GM12878 (cell line): Measurements from ENCODE around the gene MAGEA9. TPM values are rescaled to one million over a fixed set of nuclear protein-coding genes. Genes with fewer than 3 reads are reported as not detected.
A peak's percentile ranks its signal among the peaks of the same experiment; 100 is the strongest.

Experiments used
- ATF7 ChIP-seq: fragments of 450-650 bp; IDR thresholded peaks from 2 replicates; pipeline ENCODE4 v1.6.1; 2016; ENCODE audit warnings: low read depth, mild to moderate bottlenecking
- CREB1 ChIP-seq: IDR thresholded peaks from 2 replicates; pipeline ENCODE4 v1.6.1; 2012; ENCODE audit warnings: low read depth, mild to moderate bottlenecking, inconsistent platforms
- EZH2 ChIP-seq: IDR thresholded peaks from 2 replicates; pipeline ENCODE4 v1.6.1; 2012; ENCODE audit warnings: low read depth, mild to moderate bottlenecking, control low read depth, inconsistent platforms, low read length, borderline replicate concordance; ENCODE audit not compliant: control insufficient read depth
- HDAC6 ChIP-seq: fragments of 200-600 bp; sonication (generic); IDR thresholded peaks from one replicate; pipeline ENCODE4 v1.8.0; 2017; ENCODE audit warnings: antibody characterized with exemption; ENCODE audit not compliant: unreplicated experiment
- HDGF ChIP-seq: fragments of 450-650 bp; IDR thresholded peaks from 2 replicates; pipeline ENCODE4 v1.6.1; 2016; ENCODE audit warnings: antibody characterized with exemption
- IKZF1 ChIP-seq: fragments of 450-650 bp; conservative IDR thresholded peaks from 2 replicates; pipeline ENCODE4 v1.6.1; 2017; ENCODE audit warnings: antibody characterized with exemption, mild to moderate bottlenecking
- MEF2A ChIP-seq: IDR thresholded peaks from 2 replicates; pipeline ENCODE4 v1.6.1; 2011; ENCODE audit warnings: low read depth, mild to moderate bottlenecking, low read length, moderate library complexity; ENCODE audit not compliant: insufficient read depth
- MTA2 ChIP-seq: fragments of 450-650 bp; IDR thresholded peaks from 2 replicates; pipeline ENCODE4 v1.6.1; 2016; ENCODE audit warnings: low read depth, mild to moderate bottlenecking, moderate library complexity
- MYC ChIP-seq: IDR thresholded peaks from 2 replicates; pipeline ENCODE4 v1.6.1; 2011; ENCODE audit warnings: mild to moderate bottlenecking, low read length, moderate library complexity, inconsistent platforms; ENCODE audit not compliant: insufficient read depth, insufficient replicate concordance, insufficient read length, severe bottlenecking
- NFIC ChIP-seq: IDR thresholded peaks from 2 replicates; pipeline ENCODE4 v1.6.1; 2012; ENCODE audit warnings: low read depth, mild to moderate bottlenecking, inconsistent platforms, low read length, moderate library complexity
- NFYB ChIP-seq: IDR thresholded peaks from 2 replicates; pipeline ENCODE4 v1.6.1; 2011; ENCODE audit warnings: low read depth, mild to moderate bottlenecking, low read length, improper control_type of control experiment, moderate library complexity; ENCODE audit not compliant: insufficient read depth
- NR2C1 ChIP-seq: fragments of 450-650 bp; IDR thresholded peaks from 2 replicates; pipeline ENCODE4 v1.6.1; 2017; ENCODE audit warnings: antibody characterized with exemption, mild to moderate bottlenecking, moderate library complexity
- RAD21 ChIP-seq: IDR thresholded peaks from 2 replicates; pipeline ENCODE4 v1.6.1; 2011; ENCODE audit warnings: mild to moderate bottlenecking, low read depth, low read length, moderate library complexity; ENCODE audit not compliant: insufficient read depth
- RCOR1 ChIP-seq: conservative IDR thresholded peaks from 2 replicates; pipeline ENCODE4 v1.6.1; 2012; ENCODE audit warnings: low read depth, low read length, improper control_type of control experiment
- RUNX3 ChIP-seq: IDR thresholded peaks from 2 replicates; pipeline ENCODE4 v1.6.1; 2012; ENCODE audit warnings: low read length, inconsistent platforms
- SIX5 ChIP-seq: IDR thresholded peaks from 2 replicates; pipeline ENCODE4 v1.6.1; 2011; ENCODE audit warnings: mild to moderate bottlenecking, low read depth, low read length, moderate library complexity; ENCODE audit not compliant: severe bottlenecking
- SMAD1 ChIP-seq: fragments of 450-650 bp; IDR thresholded peaks from 2 replicates; pipeline ENCODE4 v1.6.1; 2018; ENCODE audit warnings: mild to moderate bottlenecking, low read depth; ENCODE audit not compliant: partially characterized antibody
- SPI1 ChIP-seq: IDR thresholded peaks from 2 replicates; pipeline ENCODE4 v1.6.1; 2011; ENCODE audit warnings: low read depth, mild to moderate bottlenecking, low read length, moderate library complexity, borderline replicate concordance; ENCODE audit not compliant: insufficient read depth
- STAT3 ChIP-seq: IDR thresholded peaks from 2 replicates; pipeline ENCODE4 v1.6.1; 2011; ENCODE audit warnings: low read depth, low read length, improper control_type of control experiment
- ZNF274 ChIP-seq: IDR thresholded peaks from one replicate; pipeline ENCODE4 v1.8.0; 2011; ENCODE audit not compliant: insufficient read length, insufficient read depth
- ZNF384 ChIP-seq: IDR thresholded peaks from 2 replicates; pipeline ENCODE4 v1.6.1; 2012; ENCODE audit warnings: low read depth, mild to moderate bottlenecking, low read length, improper control_type of control experiment, borderline replicate concordance
- polyA plus RNA-seq, 11 experiments: library from polyadenylated mRNA; depleted of rRNA in 4 of 11; unstranded in 6 of 11; stranded (reverse) in 5 of 11; fragments of >200 nt; fragmentation: Nextera tagmentation in 4 of 11; fragmentation: Illumina TruSeq in 1 of 11; extraction: Ambion mirVana in 4 of 11; extraction: Trizol in 1 of 11; gene quantifications; 1 replicate in 1 of 11; 2 replicates in 10 of 11; pipeline versions ENCODE4 v1.2.1 to v1.2.3, GENCODE V29; 2011 to 2016; ENCODE audit warnings: inconsistent platforms in 2 of 11, missing spikeins in 2 of 11, low read depth in 1 of 11
- total RNA-seq, 4 experiments: library from RNA; depleted of rRNA in 3 of 4; stranded (reverse); fragments of >200 nt in 3 of 4; fragmentation: Illumina TruSeq in 1 of 4; extraction: Trizol in 1 of 4; gene quantifications; 2 replicates each; pipeline versions ENCODE4 v1.2.1 to v1.2.3, GENCODE V29; 2013 to 2021
- TF ChIP-seq, protein P1 (sequence below): IDR thresholded peaks from 2 replicates; pipeline ENCODE4 v1.6.1; 2011; ENCODE audit warnings: borderline replicate concordance, low read depth, mild to moderate bottlenecking, moderate library complexity, low read length; ENCODE audit not compliant: insufficient read depth, poor library complexity, severe bottlenecking
- TF ChIP-seq, protein P2 (sequence below), 3 experiments: IDR thresholded peaks in 2 of 3; conservative IDR thresholded peaks in 1 of 3; 2 replicates each; pipeline ENCODE4 v1.5.1; 2011; ENCODE audit warnings: low read depth in 3 of 3, low read length in 3 of 3, mild to moderate bottlenecking in 3 of 3, control low read depth in 2 of 3, moderate library complexity in 2 of 3, inconsistent platforms in 1 of 3, mixed read lengths in 1 of 3; ENCODE audit not compliant: control insufficient read depth in 2 of 3, insufficient read depth in 1 of 3; ENCODE audit errors: extremely low read depth in 1 of 3
- TF ChIP-seq, protein P3 (sequence below): fragments of 450-650 bp; IDR thresholded peaks from 2 replicates; pipeline ENCODE4 v1.6.1; 2017; ENCODE audit warnings: low read depth, mild to moderate bottlenecking, moderate library complexity
- TF ChIP-seq, protein P4 (sequence below): IDR thresholded peaks from 2 replicates; pipeline ENCODE4 v1.6.1; 2011; ENCODE audit warnings: low read depth, low read length, improper control_type of control experiment, borderline replicate concordance

Gene MAGEA9
- total and polyA plus RNA-seq, 10 of the 15 experiments (the other 5 are each of a cell fraction or from before 2014, with no cell fraction given) = not detected

DNA sequence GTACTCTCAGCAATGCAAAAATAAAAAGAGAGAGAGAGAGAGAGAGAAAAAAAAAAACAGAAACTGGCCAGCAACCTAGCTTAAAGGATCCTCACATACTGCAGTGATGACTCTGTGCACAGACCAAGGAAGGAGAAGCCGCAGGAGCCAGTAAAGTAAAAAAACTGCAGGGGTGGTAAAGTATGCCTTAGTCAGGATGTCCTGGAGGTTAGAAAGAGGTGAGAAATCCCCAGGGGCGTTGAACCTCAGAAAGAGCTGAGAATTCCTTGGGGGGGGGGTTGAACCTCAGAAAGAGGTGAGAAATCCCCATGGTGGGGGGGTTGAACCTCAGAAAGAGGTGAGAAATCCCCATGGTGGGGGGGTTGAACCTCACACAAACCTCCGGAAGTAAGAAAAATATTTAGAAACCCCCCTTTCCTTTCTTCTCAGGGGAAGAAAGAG, 48.0 kb downstream of the MAGEA9 start (continued):
- TF ChIP-seq, protein P1, sequence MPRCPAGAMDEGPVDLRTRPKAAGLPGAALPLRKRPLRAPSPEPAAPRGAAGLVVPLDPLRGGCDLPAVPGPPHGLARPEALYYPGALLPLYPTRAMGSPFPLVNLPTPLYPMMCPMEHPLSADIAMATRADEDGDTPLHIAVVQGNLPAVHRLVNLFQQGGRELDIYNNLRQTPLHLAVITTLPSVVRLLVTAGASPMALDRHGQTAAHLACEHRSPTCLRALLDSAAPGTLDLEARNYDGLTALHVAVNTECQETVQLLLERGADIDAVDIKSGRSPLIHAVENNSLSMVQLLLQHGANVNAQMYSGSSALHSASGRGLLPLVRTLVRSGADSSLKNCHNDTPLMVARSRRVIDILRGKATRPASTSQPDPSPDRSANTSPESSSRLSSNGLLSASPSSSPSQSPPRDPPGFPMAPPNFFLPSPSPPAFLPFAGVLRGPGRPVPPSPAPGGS = peak; percentile 50
- TF ChIP-seq MEF2A (no peak), RAD21 (no peak), ZNF384 (peak; percentile 57; the same call in 1 of the 2 replicates), STAT3 (no peak), ATF7 (peak; percentile 52; the same call in 1 of the 2 replicates), HDAC6 (no peak), IKZF1 (peak; percentile 71), SMAD1 (no peak), NFYB (no peak), SPI1 (no peak), SIX5 (no peak), RCOR1 (no peak), ZNF274 (no peak), MYC (no peak), CREB1 (no peak), HDGF (no peak), NR2C1 (no peak), RUNX3 (peak; percentile 71), NFIC (peak; percentile 72; the same call in 1 of the 2 replicates), MTA2 (peak; percentile 39; the same call in 1 of the 2 replicates), EZH2 (no peak)
- TF ChIP-seq, protein P2, sequence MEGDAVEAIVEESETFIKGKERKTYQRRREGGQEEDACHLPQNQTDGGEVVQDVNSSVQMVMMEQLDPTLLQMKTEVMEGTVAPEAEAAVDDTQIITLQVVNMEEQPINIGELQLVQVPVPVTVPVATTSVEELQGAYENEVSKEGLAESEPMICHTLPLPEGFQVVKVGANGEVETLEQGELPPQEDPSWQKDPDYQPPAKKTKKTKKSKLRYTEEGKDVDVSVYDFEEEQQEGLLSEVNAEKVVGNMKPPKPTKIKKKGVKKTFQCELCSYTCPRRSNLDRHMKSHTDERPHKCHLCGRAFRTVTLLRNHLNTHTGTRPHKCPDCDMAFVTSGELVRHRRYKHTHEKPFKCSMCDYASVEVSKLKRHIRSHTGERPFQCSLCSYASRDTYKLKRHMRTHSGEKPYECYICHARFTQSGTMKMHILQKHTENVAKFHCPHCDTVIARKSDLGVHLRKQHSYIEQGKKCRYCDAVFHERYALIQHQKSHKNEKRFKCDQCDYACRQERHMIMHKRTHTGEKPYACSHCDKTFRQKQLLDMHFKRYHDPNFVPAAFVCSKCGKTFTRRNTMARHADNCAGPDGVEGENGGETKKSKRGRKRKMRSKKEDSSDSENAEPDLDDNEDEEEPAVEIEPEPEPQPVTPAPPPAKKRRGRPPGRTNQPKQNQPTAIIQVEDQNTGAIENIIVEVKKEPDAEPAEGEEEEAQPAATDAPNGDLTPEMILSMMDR (IDR thresholded peaks at IDR 0.05 in 2 of 3, conservative IDR thresholded peaks at IDR 0.05 in 1 of 3; ENCODE audit: control insufficient read depth in 2 of 3, extremely low read depth in 1 of 3, insufficient read depth in 1 of 3, low read depth in 3 of 3, low read length in 3 of 3) = no peak
- TF ChIP-seq, protein P3, sequence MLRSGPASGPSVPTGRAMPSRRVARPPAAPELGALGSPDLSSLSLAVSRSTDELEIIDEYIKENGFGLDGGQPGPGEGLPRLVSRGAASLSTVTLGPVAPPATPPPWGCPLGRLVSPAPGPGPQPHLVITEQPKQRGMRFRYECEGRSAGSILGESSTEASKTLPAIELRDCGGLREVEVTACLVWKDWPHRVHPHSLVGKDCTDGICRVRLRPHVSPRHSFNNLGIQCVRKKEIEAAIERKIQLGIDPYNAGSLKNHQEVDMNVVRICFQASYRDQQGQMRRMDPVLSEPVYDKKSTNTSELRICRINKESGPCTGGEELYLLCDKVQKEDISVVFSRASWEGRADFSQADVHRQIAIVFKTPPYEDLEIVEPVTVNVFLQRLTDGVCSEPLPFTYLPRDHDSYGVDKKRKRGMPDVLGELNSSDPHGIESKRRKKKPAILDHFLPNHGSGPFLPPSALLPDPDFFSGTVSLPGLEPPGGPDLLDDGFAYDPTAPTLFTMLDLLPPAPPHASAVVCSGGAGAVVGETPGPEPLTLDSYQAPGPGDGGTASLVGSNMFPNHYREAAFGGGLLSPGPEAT = peak; percentile 76; the same call in 1 of the 2 replicates
- TF ChIP-seq, protein P4, sequence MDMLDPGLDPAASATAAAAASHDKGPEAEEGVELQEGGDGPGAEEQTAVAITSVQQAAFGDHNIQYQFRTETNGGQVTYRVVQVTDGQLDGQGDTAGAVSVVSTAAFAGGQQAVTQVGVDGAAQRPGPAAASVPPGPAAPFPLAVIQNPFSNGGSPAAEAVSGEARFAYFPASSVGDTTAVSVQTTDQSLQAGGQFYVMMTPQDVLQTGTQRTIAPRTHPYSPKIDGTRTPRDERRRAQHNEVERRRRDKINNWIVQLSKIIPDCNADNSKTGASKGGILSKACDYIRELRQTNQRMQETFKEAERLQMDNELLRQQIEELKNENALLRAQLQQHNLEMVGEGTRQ = no peak
